Heart right ventricle (tissue), 16 donors: ENCODE measurements around the gene PON2. TPM values are rescaled to one million over a fixed set of nuclear protein-coding genes. Genes with fewer than 3 reads are reported as not detected.

ENCODE experiments used
- ATAC-seq, 8 donors: fragments of 200-7000 bp; cut with Tn5 transposase; one replicate each; pipeline ENCODE4 v1.9.1; 2020; ENCODE audit warnings: mild to moderate bottlenecking in 8 of 8, moderate library complexity in 8 of 8, moderate number of reproducible peaks in 1 of 8
- DNase-seq, 2 donors: peaks; one replicate each; pipeline ENCODE4 v3.0.0-alpha.2; 2020
- H3K27ac ChIP-seq, 10 donors: fragments of 200-600 bp; sonication (generic) in 2 of 10; one replicate each; pipeline versions ENCODE4 v1.5.0 to v1.8.0; 2020 to 2022; ENCODE audit warnings: mild to moderate bottlenecking in 3 of 10
- H3K27me3 ChIP-seq, 7 donors: fragments of 200-600 bp; one replicate each; pipeline ENCODE4 v1.8.0; 2021 to 2022; ENCODE audit warnings: mild to moderate bottlenecking in 2 of 7
- H3K36me3 ChIP-seq, 9 donors: fragments of 200-600 bp; sonication (generic) in 1 of 9; one replicate each; pipeline versions ENCODE4 v1.5.0 to v1.8.0; 2020 to 2022; ENCODE audit warnings: mild to moderate bottlenecking in 2 of 9
- H3K4me1 ChIP-seq, 9 donors: fragments of 200-600 bp; sonication (generic) in 1 of 9; one replicate each; pipeline versions ENCODE4 v1.5.0 to v1.8.0; 2020 to 2022; ENCODE audit warnings: mild to moderate bottlenecking in 4 of 9
- H3K4me3 ChIP-seq, 10 donors: fragments of 200-600 bp; sonication (generic) in 2 of 10; one replicate each; pipeline versions ENCODE4 v1.5.0 to v1.8.0; 2020 to 2022; ENCODE audit warnings: mild to moderate bottlenecking in 7 of 10, moderate library complexity in 2 of 10
- H3K9me3 ChIP-seq, 11 donors: fragments of 200-600 bp in 10 of 11; sonication (generic) in 2 of 11; one replicate each; pipeline versions ENCODE4 v1.5.0 to v1.8.0; 2013 to 2022; ENCODE audit warnings: mild to moderate bottlenecking in 2 of 11, control low read depth in 1 of 11, moderate library complexity in 1 of 11
- WGBS, 2 donors: extraction: QIAGEN DNeasy Blood & Tissue Kit; methylation state at CpG; one replicate each; pipeline ENCODE4 v1.1.7; 2013; ENCODE audit warnings: inconsistent platforms in 1 of 2; 5-methylcytosine and 5-hydroxymethylcytosine counted together
- intact Hi-C, 10 donors: fragments of 100-400 bp; cut with DNase I; formaldehyde crosslinking; loops; one replicate each; pipeline versions ENCODE4 v1.11.1 to v1.14.2; 2022
- polyA plus RNA-seq, 2 donors: library from polyadenylated mRNA; stranded (reverse); fragments of 200-250 nt; gene quantifications; one replicate each; pipeline ENCODE4 v1.2.3, GENCODE V29; 2013
- total RNA-seq, 10 donors: library from RNA; stranded (reverse); fragmentation: NEBNext Ultra II Directional in 3 of 10; extraction: Animal tissue kit (Norgen Biotek cat#: 25700) in 3 of 10; gene quantifications; one replicate each; pipeline versions ENCODE4 v1.2.1 to v1.2.4, GENCODE V29; 2021 to 2023
- TF ChIP-seq, protein P1 (sequence below), 9 donors: fragments of 200-600 bp; sonication (generic) in 2 of 9; IDR thresholded peaks; one replicate each; pipeline versions ENCODE4 v1.5.0 to v1.8.0; 2021 to 2022; ENCODE audit warnings: antibody characterized with exemption in 9 of 9, mild to moderate bottlenecking in 5 of 9, moderate library complexity in 1 of 9
- donor health status: Arrhythmogenic right ventricular cardiomyopathy.
- donor health status: ischemic (EF 13 %, LVEDD 7.1; RV severe dilation, severe dysfunction).
- donor health status: healthy with polysubstance abuse.
- donor health status: DM: no; HTN: yes; CAD: no.
- donor health status: DM: no; HTN: no; CAD: no.
- donor health status: ischemic (EF 25% LVEDD 6.9; RV normal size, moderate dysfunction).
- donor health status: ischemic (EF 25% LVEDD 5.7; RV mildly dilated, moderate dysfunction).
- donor health status: healthy.
- donor health status: DM: yes; HTN: yes; CAD: no.
- donor health status: Ischemic cardiomyopathy.
- donor health status: ischemic (EF 35%, LVEDD 5.7; RV mildly dilated, moderate dysfunction).
- donor health status: nonischemic (EF 11% LVEDD 7.7; RV severe dilation, severe dysfunction).
- donor health status: DM: yes; HTN: yes; CAD: no.
- donor health status: PGD.
- donor health status: ischemic (EF 29% LVEDD 5.4; RV normal size, mild dysfunction).
- donor health status: nonischemic (EF 23%, LVEDD 6.1; RV moderate dilation, normal function).

Gene PON2
- total and polyA plus RNA-seq, 12 donors: 24.8 to 43.4 (median 32.0) TPM

DNA sequence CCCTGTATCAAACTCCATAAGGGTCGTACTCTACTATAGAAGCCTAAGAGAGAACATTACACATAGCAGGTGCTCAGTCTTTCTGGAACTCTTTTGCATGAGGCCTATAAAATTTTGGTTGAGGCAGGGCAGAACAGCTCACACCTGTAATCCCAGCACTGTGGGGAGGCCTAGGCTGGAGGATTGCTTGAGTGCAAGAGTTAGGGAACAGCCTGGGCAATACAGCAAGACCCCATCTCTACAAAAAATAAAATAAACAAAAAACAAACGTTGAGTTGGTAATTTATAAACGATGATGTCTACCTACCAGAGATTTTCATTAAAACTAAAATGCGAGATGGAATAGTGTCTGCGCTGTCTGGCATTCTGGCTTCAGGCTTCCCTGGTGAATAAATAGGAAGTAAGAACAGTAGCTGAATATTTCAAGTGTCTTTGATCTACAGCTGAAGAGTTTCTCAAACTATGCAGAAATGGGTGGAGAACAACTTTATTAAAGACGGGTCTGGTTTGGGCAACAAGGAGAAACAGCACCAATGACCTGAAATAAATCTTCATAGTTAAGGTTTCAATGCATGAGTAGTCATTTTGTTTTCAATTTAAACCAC lies 774 bp downstream of the PON2 start:
- ATAC-seq: peak in 3 of 8 donors; percentile 3 to 18 (median 16)
- H3K4me3 ChIP-seq: peak overlapping the region; percentile 50 to 90 (median 80)
- intact Hi-C loops: no loop called here
- H3K36me3 ChIP-seq: peaks cover 0 to 6% (median 0%) of the 10 kb centered on the region in 9 donors
- TF ChIP-seq, protein P1, sequence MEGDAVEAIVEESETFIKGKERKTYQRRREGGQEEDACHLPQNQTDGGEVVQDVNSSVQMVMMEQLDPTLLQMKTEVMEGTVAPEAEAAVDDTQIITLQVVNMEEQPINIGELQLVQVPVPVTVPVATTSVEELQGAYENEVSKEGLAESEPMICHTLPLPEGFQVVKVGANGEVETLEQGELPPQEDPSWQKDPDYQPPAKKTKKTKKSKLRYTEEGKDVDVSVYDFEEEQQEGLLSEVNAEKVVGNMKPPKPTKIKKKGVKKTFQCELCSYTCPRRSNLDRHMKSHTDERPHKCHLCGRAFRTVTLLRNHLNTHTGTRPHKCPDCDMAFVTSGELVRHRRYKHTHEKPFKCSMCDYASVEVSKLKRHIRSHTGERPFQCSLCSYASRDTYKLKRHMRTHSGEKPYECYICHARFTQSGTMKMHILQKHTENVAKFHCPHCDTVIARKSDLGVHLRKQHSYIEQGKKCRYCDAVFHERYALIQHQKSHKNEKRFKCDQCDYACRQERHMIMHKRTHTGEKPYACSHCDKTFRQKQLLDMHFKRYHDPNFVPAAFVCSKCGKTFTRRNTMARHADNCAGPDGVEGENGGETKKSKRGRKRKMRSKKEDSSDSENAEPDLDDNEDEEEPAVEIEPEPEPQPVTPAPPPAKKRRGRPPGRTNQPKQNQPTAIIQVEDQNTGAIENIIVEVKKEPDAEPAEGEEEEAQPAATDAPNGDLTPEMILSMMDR (IDR thresholded peaks at IDR 0.05): no peak
- DNase-seq: no peak
- 45 to 51% methylated on average over 6 of the region's 6 CpGs for WGBS, 2 donors
- peak overlapping the region; percentile 65 to 98 (median 92) for H3K27ac ChIP-seq
- H3K27me3 ChIP-seq: no peaks in the 10 kb centered on the region
- H3K9me3 ChIP-seq: peaks cover 0 to 4% (median 0%) of the 10 kb centered on the region in 11 donors
- peaks cover 0 to 18% (median 9%) of the 10 kb centered on the region in 9 donors for H3K4me1 ChIP-seq

DNA sequence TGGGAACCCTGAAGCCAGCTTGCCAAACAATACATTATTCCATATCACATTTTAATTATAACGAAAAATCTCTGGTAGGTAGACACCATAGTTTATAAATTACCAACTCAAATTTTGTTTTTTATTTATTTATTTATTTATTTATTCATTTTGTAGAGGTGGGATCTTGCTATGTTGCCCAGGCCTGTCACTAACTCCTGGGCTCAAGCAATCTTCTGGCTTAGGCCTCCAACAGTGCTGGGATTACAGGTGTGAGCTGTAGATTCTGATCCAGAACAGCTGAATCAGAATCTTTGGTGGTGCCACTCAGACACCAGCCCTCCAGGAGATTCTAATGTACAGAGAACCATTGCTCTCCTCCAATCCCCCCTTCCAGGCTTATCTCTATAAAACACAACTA lies 1.7 kb downstream of the PON2 start:
- intact Hi-C loops: no loop called here
- DNase-seq: no peak
- peaks cover 0 to 6% (median 0%) of the 10 kb centered on the region in 9 donors for H3K36me3 ChIP-seq
- peaks cover 0 to 4% (median 0%) of the 10 kb centered on the region in 11 donors for H3K9me3 ChIP-seq
- no peaks in the 10 kb centered on the region for H3K27me3 ChIP-seq
- H3K4me1 ChIP-seq: peaks cover 0 to 18% (median 9%) of the 10 kb centered on the region in 9 donors
- no peak overlapping the region for H3K27ac ChIP-seq
- WGBS, 2 donors: 94 to 97% methylated on average over 1 of the region's 1 CpG
- no peak for ATAC-seq
- TF ChIP-seq, protein P1 (IDR thresholded peaks at IDR 0.05): no peak
- H3K4me3 ChIP-seq: no peak overlapping the region

DNA sequence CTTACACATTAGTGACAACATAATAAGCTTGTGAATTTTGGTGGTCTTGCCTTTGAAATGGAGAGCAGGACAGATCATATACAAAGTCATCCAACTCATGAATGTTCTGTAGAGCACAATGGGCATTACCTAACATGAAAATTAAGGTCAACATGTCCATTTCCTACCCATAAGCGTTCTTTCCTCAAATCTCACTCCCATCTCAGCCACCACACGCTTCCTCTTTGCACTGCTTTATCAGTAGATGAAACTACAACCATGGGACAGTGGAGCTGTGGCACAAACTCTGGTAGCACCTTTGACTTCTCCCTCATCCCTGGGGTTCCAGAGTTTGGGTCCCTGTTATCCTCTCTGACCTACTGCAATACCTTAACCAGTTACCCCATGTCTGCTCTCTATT lies 2.2 kb downstream of the PON2 start:
- Histone ChIP-seq H3K9me3 (peaks cover 0 to 4% (median 0%) of the 10 kb centered on the region in 11 donors), H3K4me3 (no peak overlapping the region)

DNA sequence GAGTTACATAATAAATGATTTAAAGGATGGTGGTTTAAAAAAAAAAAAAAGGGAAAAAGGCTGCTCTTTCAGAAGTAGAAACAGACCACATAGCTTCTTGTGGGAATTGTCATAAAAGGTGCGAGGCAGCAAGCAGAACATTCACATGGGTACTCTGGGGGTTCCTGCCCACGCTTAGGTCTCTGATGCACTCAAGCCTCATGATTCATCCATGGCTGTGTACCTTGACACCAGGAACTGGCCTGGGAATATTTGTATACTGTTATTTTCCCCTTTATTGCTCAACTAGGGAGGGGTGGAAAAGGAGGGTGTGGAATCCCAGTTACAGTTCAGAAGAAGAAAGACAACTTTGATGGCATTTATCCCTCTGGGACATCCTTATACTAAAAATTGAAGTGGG lies 4.0 kb downstream of the PON2 start:
- H3K9me3 ChIP-seq: peaks cover 0 to 4% (median 0%) of the 10 kb centered on the region in 11 donors
- no peaks in the 10 kb centered on the region for H3K27me3 ChIP-seq
- ATAC-seq: no peak
- TF ChIP-seq, protein P1 (IDR thresholded peaks at IDR 0.05): no peak
- WGBS, 2 donors: 88 to 96% methylated on average over 2 of the region's 2 CpGs
- intact Hi-C loops: no loop called here
- H3K4me1 ChIP-seq: peaks cover 0 to 18% (median 9%) of the 10 kb centered on the region in 9 donors
- peaks cover 0 to 11% (median 0%) of the 10 kb centered on the region in 9 donors for H3K36me3 ChIP-seq
- H3K4me3 ChIP-seq: no peak overlapping the region
- H3K27ac ChIP-seq: no peak overlapping the region
- DNase-seq: no peak

More for the DNA sequence above, 2.2 kb downstream of the PON2 start:
- Histone ChIP-seq H3K27ac (no peak overlapping the region), H3K4me1 (peaks cover 0 to 18% (median 9%) of the 10 kb centered on the region in 9 donors), H3K36me3 (peaks cover 0 to 6% (median 0%) of the 10 kb centered on the region in 9 donors), H3K27me3 (no peaks in the 10 kb centered on the region)
- ATAC-seq (no peak), DNase-seq (no peak)
- TF ChIP-seq, protein P1 (IDR thresholded peaks at IDR 0.05): no peak
- intact Hi-C loops: no loop called here
- 84 to 87% methylated on average over 2 of the region's 2 CpGs for WGBS, 2 donors
